ENCODE results near the gene DPY19L3.
A peak's percentile ranks its signal among the peaks of the same experiment; 100 is the strongest.
"Not testable (repeated sequence)": the region's sequence is repeated elsewhere in the genome, so short reads cannot be mapped to it uniquely, and the experiment has no call there.

DPY19L3 gene, protein sequence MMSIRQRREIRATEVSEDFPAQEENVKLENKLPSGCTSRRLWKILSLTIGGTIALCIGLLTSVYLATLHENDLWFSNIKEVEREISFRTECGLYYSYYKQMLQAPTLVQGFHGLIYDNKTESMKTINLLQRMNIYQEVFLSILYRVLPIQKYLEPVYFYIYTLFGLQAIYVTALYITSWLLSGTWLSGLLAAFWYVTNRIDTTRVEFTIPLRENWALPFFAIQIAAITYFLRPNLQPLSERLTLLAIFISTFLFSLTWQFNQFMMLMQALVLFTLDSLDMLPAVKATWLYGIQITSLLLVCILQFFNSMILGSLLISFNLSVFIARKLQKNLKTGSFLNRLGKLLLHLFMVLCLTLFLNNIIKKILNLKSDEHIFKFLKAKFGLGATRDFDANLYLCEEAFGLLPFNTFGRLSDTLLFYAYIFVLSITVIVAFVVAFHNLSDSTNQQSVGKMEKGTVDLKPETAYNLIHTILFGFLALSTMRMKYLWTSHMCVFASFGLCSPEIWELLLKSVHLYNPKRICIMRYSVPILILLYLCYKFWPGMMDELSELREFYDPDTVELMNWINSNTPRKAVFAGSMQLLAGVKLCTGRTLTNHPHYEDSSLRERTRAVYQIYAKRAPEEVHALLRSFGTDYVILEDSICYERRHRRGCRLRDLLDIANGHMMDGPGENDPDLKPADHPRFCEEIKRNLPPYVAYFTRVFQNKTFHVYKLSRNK

DNA sequence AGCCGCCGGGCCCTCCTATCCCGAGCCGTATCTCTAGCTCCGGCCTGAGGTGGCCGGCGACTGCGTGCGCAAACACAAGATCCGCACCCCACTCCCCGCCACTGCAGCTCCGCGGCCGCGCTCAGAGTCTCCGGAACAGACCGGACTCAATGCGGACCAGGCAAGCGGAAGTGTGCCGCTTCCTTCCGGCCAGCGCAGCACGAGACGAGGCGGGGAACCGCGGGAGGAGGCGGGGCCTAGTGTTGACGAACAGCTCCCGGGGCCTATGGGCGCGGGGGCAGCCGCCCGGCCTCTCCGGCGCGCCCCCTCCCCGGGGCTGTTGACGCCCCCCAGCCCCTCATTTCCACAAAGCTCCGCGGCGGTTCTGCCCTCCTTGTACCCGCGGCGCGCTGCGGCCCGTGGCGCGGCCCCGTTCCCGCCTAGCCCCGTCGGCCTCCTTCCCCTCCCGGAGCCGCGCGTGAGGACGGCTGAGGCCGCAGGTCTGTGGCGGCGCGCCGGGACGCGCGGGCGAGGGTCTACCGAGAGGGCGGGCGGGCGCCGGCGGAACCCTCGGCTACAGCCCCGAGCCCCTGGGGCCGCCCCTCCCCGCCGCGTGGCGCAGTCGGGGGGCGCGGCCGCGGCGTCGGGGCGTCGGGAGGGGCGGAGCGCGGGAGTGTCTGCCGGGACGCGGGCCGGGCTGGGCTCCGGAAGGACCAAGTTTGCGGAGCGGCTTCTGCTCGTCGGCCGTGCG is at the start of gene DPY19L3:
TSS of gene DPY19L3 (plus strand) at position 340 of the 730 bp plus-strand sequence. CDS start 2,484 bp downstream, outside the sequence.
- peak; percentile 88 for DNase-seq

DNA sequence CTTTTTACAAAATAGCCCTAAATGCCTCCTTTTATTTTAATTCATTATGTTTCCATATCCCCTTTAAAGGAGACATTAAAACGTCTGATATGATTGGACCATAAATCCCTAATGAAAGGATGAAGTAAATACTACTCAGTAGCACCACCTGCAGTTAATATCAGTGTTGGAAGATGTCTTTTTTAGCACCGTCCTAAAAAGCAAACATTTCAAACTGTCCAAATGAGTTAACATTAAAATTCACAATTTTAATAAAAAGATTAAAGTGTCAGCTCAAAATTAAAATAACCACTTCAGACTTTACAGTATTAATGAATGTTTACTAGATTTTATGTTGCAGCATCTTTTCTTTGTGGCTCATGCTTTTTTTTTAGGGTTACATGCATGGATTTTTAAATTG is 47.9 kb upstream of the DPY19L3 start:
- DNase-seq: no peak

DNA sequence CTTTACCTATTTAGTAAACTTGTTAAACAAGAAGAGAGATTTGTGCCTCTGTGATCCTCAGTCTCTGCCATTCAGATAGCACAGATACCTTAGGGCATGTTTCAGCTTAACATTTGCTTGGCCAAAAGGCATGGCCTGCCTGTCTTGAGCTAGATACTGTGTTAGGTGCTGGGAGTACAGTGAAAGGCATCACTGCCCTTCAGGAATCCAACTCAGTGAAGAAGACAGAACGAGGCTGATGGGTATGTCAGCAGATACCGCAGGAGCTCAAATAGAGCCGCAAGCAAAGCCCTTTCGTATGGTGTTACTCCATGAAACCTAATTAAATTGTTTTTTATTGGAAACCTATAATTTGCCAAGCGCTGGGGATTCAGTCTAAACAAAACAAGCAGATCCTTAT is 47.2 kb upstream of the DPY19L3 start:
- DNase-seq: no peak

DNA sequence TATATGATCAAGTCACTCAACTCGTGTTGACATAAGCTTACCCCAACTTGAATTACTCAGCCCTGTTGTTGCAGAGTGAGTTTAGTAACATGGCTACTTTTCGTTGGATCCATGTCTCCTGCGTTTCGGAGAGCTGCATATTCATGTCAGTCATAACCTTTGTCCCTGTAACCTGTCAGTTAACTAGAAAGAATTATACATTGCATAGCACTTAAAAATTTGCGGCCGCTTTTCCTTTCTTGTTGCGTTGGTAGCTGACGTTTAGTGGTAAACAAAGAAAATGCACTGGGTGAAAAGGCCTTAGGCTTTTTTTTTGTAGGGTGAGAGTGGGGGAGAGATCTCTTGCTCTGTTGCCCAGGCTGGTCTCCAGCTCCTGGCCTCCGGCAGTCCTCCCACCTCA is 46.0 kb upstream of the DPY19L3 start:
- DNase-seq: no peak

DNA sequence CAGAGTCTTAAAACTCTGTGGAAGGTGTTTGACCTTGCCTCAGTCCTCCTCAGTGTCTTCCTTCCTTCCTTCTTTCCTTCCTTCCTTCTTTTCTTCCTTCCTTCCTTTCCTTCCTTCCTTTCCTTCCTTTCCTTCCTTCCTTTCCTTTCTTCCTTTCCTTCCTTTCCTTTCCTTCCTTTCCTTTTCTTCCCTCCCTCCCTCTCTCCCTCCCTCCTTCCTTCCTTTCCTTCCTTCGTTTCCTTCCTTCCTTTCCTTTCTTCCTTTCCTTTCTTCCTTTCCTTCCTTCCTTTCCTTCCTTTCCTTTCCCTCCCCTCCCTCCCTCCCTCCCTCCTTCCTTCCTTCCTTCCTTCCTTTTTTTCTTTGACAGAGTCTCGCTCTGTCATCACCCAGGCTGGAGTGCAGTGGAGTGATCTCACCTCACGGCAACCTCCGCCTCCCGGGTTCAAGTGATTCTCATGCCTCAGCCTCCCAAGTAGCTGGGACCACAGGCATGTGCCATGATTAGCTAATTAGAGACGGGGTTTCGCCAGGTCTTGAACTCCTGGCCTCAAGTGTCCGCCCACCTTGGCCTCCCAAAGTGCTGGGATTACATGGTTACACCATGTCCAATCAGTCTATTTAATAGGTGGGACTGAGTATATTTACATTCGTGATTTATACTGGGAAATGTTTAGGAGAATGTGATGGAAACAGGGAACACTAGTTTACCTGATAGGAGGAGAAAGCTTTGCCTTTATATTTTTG is 43.8 kb upstream of the DPY19L3 start:
- DNase-seq: no peak

DNA sequence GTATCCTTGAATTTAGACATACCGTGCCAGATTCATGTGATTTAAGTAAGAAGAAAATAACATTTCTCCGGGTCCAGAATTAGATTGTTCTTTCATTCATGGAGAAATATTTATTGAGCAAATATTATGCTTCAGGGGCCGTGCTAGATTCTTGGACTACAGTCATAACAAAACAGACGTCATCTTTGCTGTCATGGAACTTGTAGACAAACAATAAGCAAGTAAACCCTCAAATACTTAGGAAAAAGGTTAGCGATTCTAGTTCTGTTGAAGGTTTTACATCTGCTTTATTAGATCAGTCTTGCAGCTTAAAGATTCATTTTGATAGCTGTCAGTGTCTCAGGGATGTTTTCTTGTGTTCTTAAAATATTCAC is 43.3 kb upstream of the DPY19L3 start:
- DNase-seq: no peak

DNA sequence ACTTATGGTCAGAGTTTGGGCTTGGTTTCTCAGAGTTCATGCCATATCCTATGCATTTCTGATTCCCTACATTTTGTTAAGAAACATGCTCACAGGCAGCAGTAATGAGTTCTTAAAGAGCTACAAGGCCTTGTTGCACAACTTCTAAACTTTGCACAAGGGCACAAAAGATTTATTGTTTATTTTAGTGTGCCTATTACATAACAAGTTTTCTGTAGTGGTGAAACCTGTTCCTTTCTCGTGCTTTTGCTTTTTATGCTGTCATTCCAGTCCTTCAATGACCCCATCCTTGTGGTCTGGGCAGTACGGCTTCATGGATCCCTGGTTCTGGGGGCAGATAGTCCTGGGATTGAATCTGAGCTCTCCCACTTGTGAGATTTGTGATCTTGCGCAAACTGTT is 42.4 kb upstream of the DPY19L3 start:
- DNase-seq: no peak

DNA sequence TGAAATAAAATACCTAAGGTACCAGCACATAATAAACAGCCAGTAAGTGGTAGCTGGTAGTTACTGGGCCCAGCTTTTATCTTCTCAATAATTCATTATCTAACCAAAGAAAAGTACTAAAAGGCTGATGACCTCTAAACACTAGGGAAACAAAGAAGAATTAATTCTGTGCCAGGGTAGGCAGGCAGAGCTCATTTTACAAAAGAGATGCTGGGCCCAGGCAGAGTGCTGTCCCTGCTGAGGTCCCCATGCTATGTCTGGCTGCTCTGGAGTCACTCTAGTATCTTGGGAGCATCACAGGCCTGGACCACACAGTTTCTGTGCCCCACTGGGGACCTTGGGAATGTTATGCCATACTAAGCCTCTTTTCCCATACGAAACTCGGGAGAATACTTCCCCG is 41.9 kb upstream of the DPY19L3 start:
- no peak for DNase-seq

DNA sequence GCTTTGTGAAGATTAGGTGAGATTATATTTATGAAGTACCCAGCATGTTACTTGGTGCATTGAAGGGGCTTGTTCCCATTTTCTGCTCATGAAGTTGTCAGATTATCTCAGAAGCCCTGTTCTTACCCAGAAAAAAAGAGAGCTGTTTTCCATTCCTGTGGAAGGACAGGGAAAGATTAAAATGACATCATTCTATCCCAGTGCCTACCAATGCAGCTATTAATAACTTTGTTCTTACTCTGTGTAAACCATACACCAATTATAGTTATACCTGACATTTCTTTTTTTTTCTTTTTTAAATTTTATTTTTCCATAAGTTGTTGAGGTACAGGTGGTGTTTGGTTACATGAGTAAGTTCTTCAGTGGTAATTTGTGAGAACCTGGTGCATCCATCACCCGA is 41.5 kb upstream of the DPY19L3 start:
- no peak for DNase-seq

DNA sequence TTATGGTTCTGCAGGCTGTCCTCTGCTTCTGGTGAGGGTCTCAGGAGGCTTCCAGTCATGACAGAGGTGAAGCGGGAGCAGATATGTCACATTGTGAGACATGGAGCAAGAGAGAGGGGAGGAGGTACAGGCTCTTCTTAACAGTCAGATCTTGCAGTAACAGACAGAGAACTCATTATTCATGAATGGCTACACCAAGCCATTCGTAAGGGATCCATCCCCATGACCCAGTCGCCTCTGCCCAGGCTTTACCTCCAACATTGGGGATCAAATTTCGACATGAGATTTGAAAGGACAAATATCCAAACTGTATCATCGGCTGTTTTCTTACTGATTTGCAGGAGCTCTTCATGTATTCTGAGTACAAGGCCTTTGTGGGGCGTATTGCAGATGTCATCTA is 38.5 kb upstream of the DPY19L3 start:
- DNase-seq: no peak

DNA sequence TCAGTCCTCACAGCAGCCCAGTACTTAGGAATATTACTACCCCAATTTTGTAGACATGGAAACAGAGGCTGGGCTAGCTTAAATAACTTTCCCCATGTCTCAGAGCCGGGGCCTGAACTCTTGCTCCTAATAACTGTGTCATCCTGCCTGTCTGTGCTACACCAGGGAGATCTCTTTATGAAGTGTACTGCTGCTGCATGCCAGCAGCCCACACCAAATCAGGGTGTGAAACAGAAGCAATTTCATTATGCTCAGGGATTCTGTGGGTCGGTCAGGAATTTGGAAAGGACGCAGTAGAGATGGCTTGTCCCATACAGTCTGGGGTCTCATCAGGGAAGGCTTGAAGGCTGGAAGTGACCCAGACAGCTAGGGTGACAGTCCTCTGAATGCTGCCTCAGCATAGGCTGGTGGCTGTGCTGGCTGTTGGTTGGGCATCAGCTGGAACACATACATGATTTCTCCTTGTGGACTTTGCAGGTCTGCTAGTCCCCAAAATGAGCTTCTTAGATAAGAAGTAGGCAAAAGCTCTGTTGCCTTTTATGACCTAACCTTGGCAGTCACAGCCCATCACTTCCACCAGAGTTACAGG is 37.5 kb upstream of the DPY19L3 start:
- DNase-seq: no peak

DNA sequence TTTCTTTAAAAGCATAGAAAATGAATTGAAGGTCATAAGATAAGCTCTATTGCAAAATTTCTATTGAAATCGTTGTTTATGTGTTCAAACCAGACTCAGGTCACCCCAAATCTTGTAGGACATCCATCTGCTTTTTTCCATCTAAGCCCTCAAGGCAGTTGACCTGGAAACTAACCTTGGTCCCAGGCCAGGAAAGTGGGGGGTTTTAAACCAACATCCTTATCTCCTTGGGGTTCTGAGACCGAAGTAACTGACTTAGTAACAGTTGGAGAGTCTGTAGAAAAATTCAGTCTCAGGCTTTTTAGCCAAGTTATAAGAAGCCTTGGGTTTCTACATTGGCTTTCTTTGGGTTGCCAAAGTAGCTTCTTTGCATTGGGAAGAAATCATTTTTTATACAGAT is 36.8 kb upstream of the DPY19L3 start:
- DNase-seq: no peak

DNA sequence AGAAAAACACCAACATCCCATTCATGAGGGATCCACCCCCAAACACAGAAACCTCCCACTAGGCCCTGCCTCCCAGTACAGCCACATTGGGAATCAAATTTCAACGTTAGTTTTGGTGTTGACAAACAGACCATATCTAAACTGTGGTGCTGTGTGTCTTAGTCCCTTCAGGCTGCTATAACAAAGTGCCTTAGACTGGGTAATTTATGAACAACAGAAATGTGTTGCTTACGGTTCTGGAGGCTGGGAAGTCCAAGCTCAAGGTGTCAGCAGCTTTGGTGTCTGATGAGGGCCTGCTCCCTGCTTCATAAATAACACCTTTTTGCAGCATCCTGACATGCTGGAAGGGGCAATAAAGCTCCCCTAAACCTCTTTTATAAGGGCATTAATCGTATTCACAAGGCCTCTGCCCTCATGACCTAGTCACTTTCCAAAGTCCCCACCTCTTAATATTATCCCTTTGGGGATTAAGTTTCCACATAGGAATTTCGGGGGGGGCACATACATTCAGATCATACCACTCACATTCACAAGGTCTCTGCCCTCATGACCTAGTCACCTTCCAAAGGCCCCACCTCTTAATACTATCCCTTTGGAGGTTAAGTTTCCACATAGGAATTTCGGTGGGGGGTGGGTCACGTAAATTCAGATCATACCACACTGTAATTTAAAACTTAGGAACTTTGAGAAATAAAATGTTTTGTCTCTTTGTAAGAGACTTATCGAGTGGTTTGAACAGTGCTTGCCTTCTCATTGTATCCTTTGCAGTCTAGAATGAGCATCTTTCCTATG is 32.6 kb upstream of the DPY19L3 start:
- DNase-seq: no peak

DNA sequence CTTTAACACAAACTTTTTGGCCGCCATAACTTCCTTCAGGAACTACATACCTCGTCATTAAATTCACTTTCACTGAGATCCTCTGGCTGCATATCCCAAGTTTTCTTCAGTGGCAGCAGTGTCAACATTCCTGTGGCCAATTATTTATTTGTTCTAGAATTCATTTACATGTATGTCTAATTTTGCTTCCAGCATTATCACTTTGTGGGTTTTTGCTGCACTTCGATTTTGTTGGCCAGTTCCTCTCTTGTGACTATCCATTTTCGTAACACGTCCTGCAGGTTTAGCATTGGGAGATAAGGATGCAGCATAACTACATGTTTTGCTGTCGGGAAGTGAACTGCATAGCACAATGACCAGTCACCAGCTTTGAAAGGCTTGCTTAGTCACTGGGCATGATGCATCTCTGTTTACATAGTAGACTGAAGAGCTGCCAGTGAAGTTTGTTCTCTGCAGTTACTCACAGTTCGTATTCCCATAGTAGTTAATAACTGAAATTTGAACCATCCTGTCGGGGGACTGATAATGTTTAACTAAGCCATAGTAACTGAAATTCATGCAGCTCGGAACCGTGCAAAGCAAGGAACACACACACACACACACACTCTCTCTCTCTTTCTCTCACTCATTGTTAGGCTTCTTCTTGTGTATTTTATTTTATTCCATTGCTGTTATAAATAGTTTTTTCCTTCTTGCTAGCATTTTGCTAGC is 31.8 kb upstream of the DPY19L3 start:
- DNase-seq: no peak

DNA sequence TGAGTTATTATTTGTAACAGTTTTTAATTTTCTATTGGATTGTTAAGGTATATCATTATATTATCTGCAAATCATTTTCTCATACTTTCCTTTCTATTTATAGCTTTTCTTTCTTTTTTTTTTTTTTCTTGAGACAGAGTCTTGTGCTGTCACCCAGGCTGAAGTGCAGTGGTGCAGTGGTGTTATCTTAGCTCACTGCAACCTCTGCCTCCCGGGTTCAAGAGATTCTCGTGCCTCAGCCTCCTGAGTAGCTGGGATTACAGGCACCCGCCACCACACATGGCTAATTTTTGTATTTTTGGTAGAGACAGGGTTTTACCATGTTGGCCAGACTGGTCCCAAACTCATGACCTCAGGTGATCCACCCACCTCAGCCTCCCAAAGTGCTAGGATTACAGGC is 31.2 kb upstream of the DPY19L3 start:
- DNase-seq: not testable (repeated sequence)

DNA sequence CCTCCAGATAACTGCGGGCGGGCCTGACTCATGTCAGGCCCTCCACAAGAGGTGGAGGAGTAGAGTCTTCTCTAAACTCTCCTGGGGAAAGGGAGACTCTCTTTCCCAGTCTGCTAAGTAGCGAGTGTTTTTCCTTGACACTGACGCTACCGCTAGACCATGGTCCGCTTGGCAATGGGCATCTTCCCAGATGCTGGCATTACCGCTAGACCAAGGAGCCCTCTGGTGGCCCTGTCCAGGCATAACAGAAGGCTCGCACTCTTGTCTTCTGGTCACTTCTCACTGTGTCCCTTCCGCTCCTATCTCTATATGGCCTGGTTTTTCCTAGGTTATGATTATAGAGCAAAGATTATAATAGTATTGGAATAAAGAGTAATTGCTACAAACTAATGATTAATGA is 28.5 kb upstream of the DPY19L3 start:
- not testable (repeated sequence) for DNase-seq

DNA sequence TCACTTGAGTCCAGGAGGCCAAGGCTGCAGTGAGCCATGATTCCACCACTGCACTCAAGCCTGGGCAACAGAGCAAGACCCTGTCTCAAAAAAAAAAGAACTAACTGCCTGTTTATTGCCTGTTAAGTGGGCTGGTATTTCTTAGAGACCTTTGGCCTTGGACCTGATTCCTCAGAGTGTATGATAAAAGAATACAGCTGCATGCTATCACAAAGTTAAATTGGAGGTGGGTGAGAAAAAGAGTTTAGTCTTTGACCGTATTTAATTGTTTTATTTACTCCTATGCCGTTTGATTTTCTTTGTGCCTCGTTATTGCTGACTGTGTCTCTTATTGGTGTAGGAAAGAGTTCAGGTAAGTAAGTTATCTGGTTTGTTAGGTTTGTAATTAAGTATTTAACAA is 25.3 kb upstream of the DPY19L3 start:
- no peak for DNase-seq

DNA sequence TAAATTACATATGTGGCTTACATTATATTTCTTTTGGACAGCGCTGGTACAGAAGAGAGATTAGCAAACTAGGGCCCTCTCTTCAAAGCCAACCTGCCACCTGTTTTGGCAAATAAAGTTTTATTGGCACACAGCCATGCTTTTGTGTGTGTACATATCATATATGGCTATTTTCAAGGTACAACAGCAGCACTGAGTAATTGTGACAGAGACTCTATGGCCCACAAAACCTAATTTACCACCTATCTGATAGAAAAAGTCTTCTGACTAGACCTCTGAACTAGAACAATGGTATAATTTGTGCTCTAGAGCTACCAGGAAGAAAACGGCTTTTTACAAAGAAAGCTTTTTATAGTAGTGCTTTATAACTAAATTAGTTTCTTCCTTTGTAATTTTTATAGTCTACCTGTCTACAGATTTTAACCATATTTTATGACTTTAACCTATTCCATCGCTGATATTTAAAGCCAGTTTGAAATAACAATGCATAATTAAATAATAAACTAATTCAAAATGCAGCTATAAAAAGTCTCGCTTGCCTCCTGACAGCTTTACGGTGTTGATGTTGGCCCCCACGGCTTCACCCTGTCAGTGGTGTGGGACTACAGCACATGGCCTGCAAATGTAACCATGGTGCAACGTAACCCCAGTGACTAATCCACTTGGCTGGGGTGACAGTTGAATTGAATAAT is 17.7 kb upstream of the DPY19L3 start:
- no peak for DNase-seq

DNA sequence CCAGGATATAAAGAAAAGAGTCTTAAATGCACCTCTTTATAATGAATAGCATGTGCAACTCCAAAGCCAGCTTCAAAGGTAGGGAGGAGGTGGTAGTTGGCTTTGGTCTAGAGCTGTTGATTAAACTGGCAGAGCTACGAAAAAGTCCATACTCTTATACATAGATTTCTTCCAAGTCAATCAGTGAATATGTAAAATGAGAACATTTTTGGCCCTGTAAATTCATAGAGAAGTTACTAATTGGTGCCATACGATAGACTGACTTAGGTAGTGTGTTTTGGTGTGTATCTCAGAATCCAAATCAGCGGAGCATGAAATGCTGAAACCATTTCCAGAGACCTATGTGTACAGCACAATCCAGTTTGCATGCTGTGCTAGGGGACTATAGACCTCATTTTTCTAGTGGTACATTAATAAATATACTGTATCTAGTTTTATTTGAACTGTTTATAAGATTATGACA is 17.1 kb upstream of the DPY19L3 start:
- no peak for DNase-seq

DNA sequence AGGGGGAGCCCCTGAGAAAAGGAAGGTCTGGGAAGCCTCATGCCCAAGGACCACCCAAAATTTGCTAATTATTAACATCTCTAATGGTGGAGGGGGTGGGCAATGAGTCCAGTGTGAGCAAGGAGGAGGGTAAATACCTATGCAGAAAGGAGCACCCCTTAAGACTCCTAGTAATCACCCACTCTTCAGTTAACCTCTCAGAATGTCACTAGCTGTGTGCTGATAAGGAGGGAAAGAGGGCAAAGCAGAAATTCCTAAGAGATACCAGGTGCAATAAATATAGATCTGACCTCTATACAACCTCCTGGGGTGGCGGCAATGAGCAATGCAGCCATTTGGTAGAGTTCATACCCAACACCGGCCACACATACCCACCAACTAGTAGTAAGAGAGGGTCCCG is 12.7 kb upstream of the DPY19L3 start:
- DNase-seq: no peak

Measured in NK-92 treated with Interleukin-12 subunit alpha and Interleukin-12 subunit beta, amount 100 ng/mL, for 24 hours (cell line).